GM18951 (cell line): ENCODE measurements around the gene INSR.
A peak's percentile ranks its signal among the peaks of the same experiment; 100 is the strongest.
"Not testable (repeated sequence)": the region's sequence is repeated elsewhere in the genome, so short reads cannot be mapped to it uniquely, and the experiment has no call there.

Source experiments
- POLR2A ChIP-seq: IDR thresholded peaks from 4 replicates; pipeline ENCODE4 v1.6.1; 2011; ENCODE audit warnings: mild to moderate bottlenecking; ENCODE audit not compliant: insufficient read length, insufficient read depth; ENCODE audit errors: extremely low read depth
- in situ Hi-C: fragments of 300-500 bp; cut with MboI; formaldehyde crosslinking; loops from one replicate; pipeline ENCODE4 v1.12.0; 2022; ENCODE audit warnings: low sequenced_read_pairs, mixed read lengths, inconsistent platforms; ENCODE audit not compliant: unreplicated experiment

The INSR gene

GRCh38 chr19:7214324-7215089 lies 79.7 kb downstream of the INSR start:
- TF ChIP-seq POLR2A = no peak
- in situ Hi-C loops = no loop called here

- in situ Hi-C loops = no loop called here
- TF ChIP-seq POLR2A = no peak
Observed at GRCh38 chr19:7213628-7214323, 80.4 kb downstream of the INSR start.

- in situ Hi-C loops = no loop called here
- TF ChIP-seq POLR2A = no peak
Observed at GRCh38 chr19:7211191-7211951, 82.8 kb downstream of the INSR start.

GRCh38 chr19:7210359-7210758 lies 83.9 kb downstream of the INSR start:
- in situ Hi-C loops = no loop called here
- no peak for TF ChIP-seq POLR2A

- in situ Hi-C loops = not testable (repeated sequence)
Observed at GRCh38 chr19:7209597-7210325, 84.5 kb downstream of the INSR start.

GRCh38 chr19:7209036-7209435 lies 85.2 kb downstream of the INSR start:
- in situ Hi-C loops = not testable (repeated sequence)

- in situ Hi-C loops = no loop called here
- no peak for TF ChIP-seq POLR2A
Observed at GRCh38 chr19:7203332-7203731, 90.9 kb downstream of the INSR start.

GRCh38 chr19:7202888-7203287 lies 91.3 kb downstream of the INSR start:
- in situ Hi-C loops = no loop called here

GRCh38 chr19:7200736-7201135 lies 93.5 kb downstream of the INSR start:
- in situ Hi-C loops = no loop called here
- TF ChIP-seq POLR2A = no peak

More at GRCh38 chr19:7202888-7203287, 91.3 kb downstream of the INSR start:
- no peak for TF ChIP-seq POLR2A

GRCh38 chr19:7199613-7200533 lies 94.3 kb downstream of the INSR start:
- TF ChIP-seq POLR2A = no peak
- in situ Hi-C loops = no loop called here

GRCh38 chr19:7197760-7198696 lies 96.2 kb downstream of the INSR start:
- in situ Hi-C loops = no loop called here
- peak; percentile 84 for TF ChIP-seq POLR2A
